SK-N-MC (cell line): Measurements from ENCODE around the gene STPG1.

Source experiments
- DNase-seq: peaks from one replicate; pipeline ENCODE4 v3.0.0-alpha.2; 2011; ENCODE audit warnings: low read depth, low spot score
- H3K27ac ChIP-seq: fragments of 200-600 bp; sonication (generic); 2 replicates; pipeline ENCODE4 v1.5.1; 2016; ENCODE audit warnings: mixed run types
- H3K36me3 ChIP-seq: fragments of 200-600 bp; sonication (generic); 2 replicates; pipeline ENCODE4 v1.6.1; 2017; ENCODE audit warnings: antibody characterized with exemption, low read length, mixed read lengths; ENCODE audit not compliant: insufficient read depth
- H3K4me3 ChIP-seq: fragments of 200-600 bp; sonication (generic); 2 replicates; pipeline ENCODE4 v1.5.1; 2016
- H3K9ac ChIP-seq: fragments of 200-600 bp; sonication (generic); 2 replicates; pipeline ENCODE4 v1.8.0; 2017; ENCODE audit warnings: mixed run types, mixed read lengths; ENCODE audit not compliant: insufficient read length
- H3K9me3 ChIP-seq: fragments of 200-600 bp; sonication (generic); 2 replicates; pipeline ENCODE4 v1.6.1; 2017; ENCODE audit warnings: low read depth, mild to moderate bottlenecking, antibody characterized with exemption, low read length, moderate library complexity, mixed read lengths
- EZH2 ChIP-seq: fragments of 200-600 bp; sonication (generic); IDR thresholded peaks from one replicate; pipeline ENCODE4 v1.6.1; 2017; ENCODE audit warnings: antibody characterized with exemption
- FOXP2 ChIP-seq: optimal IDR thresholded peaks from 2 replicates; pipeline ENCODE3; 2011; ENCODE audit warnings: mild to moderate bottlenecking, moderate library complexity; ENCODE audit not compliant: insufficient read depth; ENCODE audit errors: extremely low read length, control extremely low read depth
- POLR2AphosphoS5 ChIP-seq: IDR thresholded peaks from 2 replicates; pipeline ENCODE4 v1.6.1; 2012; ENCODE audit warnings: mild to moderate bottlenecking, low read depth, low read length, borderline replicate concordance

The STPG1 gene

GRCh38 chr1:24385160-24385940 is 28.2 kb downstream of the STPG1 start:
- no peak overlapping the region for H3K4me3 ChIP-seq
- H3K9me3 ChIP-seq, result no peaks in the 10 kb centered on the region
- TF ChIP-seq EZH2 (no peak), FOXP2 (no peak), POLR2AphosphoS5 (no peak)
- no peak overlapping the region for H3K9ac ChIP-seq
- H3K27ac ChIP-seq, result no peak overlapping the region
- DNase-seq, result no peak
- no peaks in the 10 kb centered on the region for H3K36me3 ChIP-seq

- no peak for TF ChIP-seq FOXP2
- Histone ChIP-seq H3K36me3 (no peaks in the 10 kb centered on the region), H3K9me3 (no peaks in the 10 kb centered on the region), H3K27ac (no peak overlapping the region), H3K4me3 (no peak overlapping the region), H3K9ac (no peak overlapping the region)
- no peak for DNase-seq
These were observed 29.1 kb downstream of the STPG1 start for GRCh38 chr1:24384251-24385090.

- H3K9me3 ChIP-seq, result no peaks in the 10 kb centered on the region
- no peak for DNase-seq
- H3K9ac ChIP-seq, result no peak overlapping the region
- no peaks in the 10 kb centered on the region for H3K36me3 ChIP-seq
- no peak overlapping the region for H3K27ac ChIP-seq
- H3K4me3 ChIP-seq, result no peak overlapping the region
- TF ChIP-seq EZH2, result no peak
- no peak for TF ChIP-seq POLR2AphosphoS5
- no peak for TF ChIP-seq FOXP2
These were observed 30.1 kb downstream of the STPG1 start for GRCh38 chr1:24383381-24383940.

- no peaks in the 10 kb centered on the region for H3K9me3 ChIP-seq
- TF ChIP-seq EZH2 (no peak), FOXP2 (no peak), POLR2AphosphoS5 (no peak)
- no peaks in the 10 kb centered on the region for H3K36me3 ChIP-seq
- no peak overlapping the region for H3K4me3 ChIP-seq
- DNase-seq, result no peak
- H3K27ac ChIP-seq, result no peak overlapping the region
- no peak overlapping the region for H3K9ac ChIP-seq
These were observed 31.4 kb downstream of the STPG1 start for GRCh38 chr1:24382165-24382577.

- H3K9ac ChIP-seq, result no peak overlapping the region
- no peak for DNase-seq
- H3K4me3 ChIP-seq, result no peak overlapping the region
- no peaks in the 10 kb centered on the region for H3K9me3 ChIP-seq
- H3K27ac ChIP-seq, result no peak overlapping the region
- TF ChIP-seq FOXP2, result no peak
- no peak for TF ChIP-seq POLR2AphosphoS5
- no peak for TF ChIP-seq EZH2
- H3K36me3 ChIP-seq, result no peaks in the 10 kb centered on the region
These were observed 32.3 kb downstream of the STPG1 start for GRCh38 chr1:24381256-24381655.

GRCh38 chr1:24380508-24380907 is 33.1 kb downstream of the STPG1 start:
- Histone ChIP-seq H3K9ac (no peak overlapping the region), H3K27ac (no peak overlapping the region), H3K4me3 (no peak overlapping the region), H3K9me3 (no peaks in the 10 kb centered on the region), H3K36me3 (no peaks in the 10 kb centered on the region)
- no peak for DNase-seq
- TF ChIP-seq FOXP2 (no peak), POLR2AphosphoS5 (no peak), EZH2 (no peak)

- no peaks in the 10 kb centered on the region for H3K9me3 ChIP-seq
- no peak overlapping the region for H3K27ac ChIP-seq
- TF ChIP-seq EZH2 (no peak), POLR2AphosphoS5 (no peak), FOXP2 (no peak)
- no peak overlapping the region for H3K4me3 ChIP-seq
- no peak overlapping the region for H3K9ac ChIP-seq
- DNase-seq, result no peak
- H3K36me3 ChIP-seq, result no peaks in the 10 kb centered on the region
These were observed 33.8 kb downstream of the STPG1 start for GRCh38 chr1:24379733-24380315.

- Histone ChIP-seq H3K9me3 (no peaks in the 10 kb centered on the region), H3K4me3 (no peak overlapping the region), H3K9ac (no peak overlapping the region), H3K36me3 (no peaks in the 10 kb centered on the region), H3K27ac (no peak overlapping the region)
- no peak for DNase-seq
- TF ChIP-seq FOXP2 (no peak), POLR2AphosphoS5 (no peak), EZH2 (no peak)
These were observed 38.4 kb downstream of the STPG1 start for GRCh38 chr1:24374891-24375786.
